DOHH2 (cell line): ENCODE results near the gene C20orf96.
"Not testable (repeated sequence)": the region's sequence is repeated elsewhere in the genome, so short reads cannot be mapped to it uniquely, and the experiment has no call there.

Experiments
- H3F3A ChIP-seq: fragments of 200-600 bp; sonication (generic), shearing (Covaris generic); 2 replicates; pipeline ENCODE4 v1.6.0; 2016; ENCODE audit warnings: antibody characterized with exemption, mild to moderate bottlenecking; ENCODE audit not compliant: control insufficient read depth, insufficient read depth
- H3K27ac ChIP-seq: fragments of 200-600 bp; sonication (generic); 2 replicates; pipeline ENCODE4 v1.5.1; 2014; ENCODE audit warnings: low read depth, mild to moderate bottlenecking, low read length, moderate library complexity
- H3K27me3 ChIP-seq: fragments of 200-600 bp; sonication (generic); 2 replicates; pipeline ENCODE4 v1.6.1; 2014; ENCODE audit warnings: mild to moderate bottlenecking, low read length, mixed read lengths; ENCODE audit not compliant: control insufficient read depth
- H3K36me3 ChIP-seq: fragments of 200-600 bp; sonication (generic); 2 replicates; pipeline ENCODE4 v1.6.1; 2014; ENCODE audit warnings: mild to moderate bottlenecking, low read length, moderate library complexity, mixed read lengths; ENCODE audit not compliant: control insufficient read depth
- H3K4me1 ChIP-seq: fragments of 200-600 bp; sonication (generic); 2 replicates; pipeline ENCODE4 v1.6.1; 2014; ENCODE audit warnings: mild to moderate bottlenecking, low read length, mixed read lengths; ENCODE audit not compliant: control insufficient read depth
- H3K4me2 ChIP-seq: fragments of 200-600 bp; sonication (generic); 2 replicates; pipeline ENCODE4 v1.6.0; 2014; ENCODE audit warnings: mild to moderate bottlenecking, low read length, moderate library complexity
- H3K4me3 ChIP-seq: fragments of 200-600 bp; sonication (generic); 2 replicates; pipeline ENCODE4 v1.5.1; 2014; ENCODE audit warnings: mild to moderate bottlenecking, low read length, mixed read lengths
- H3K79me2 ChIP-seq: fragments of 200-600 bp; sonication (generic); 2 replicates; pipeline ENCODE4 v1.6.1; 2014; ENCODE audit warnings: mild to moderate bottlenecking, low read length, mixed read lengths; ENCODE audit not compliant: control insufficient read depth
- H3K9me2 ChIP-seq: fragments of 200-600 bp; sonication (generic); replicated peaks from 2 replicates; pipeline ENCODE4 v1.6.1; 2014; ENCODE audit warnings: mild to moderate bottlenecking, low read length, mixed read lengths; ENCODE audit not compliant: control insufficient read depth
- H3K9me3 ChIP-seq: fragments of 200-600 bp; sonication (generic); 2 replicates; pipeline ENCODE4 v1.6.1; 2014; ENCODE audit warnings: antibody characterized with exemption, low read length, mixed read lengths; ENCODE audit not compliant: control insufficient read depth, insufficient read depth
- H4K20me1 ChIP-seq: fragments of 200-600 bp; sonication (generic); 2 replicates; pipeline ENCODE4 v1.6.0; 2014; ENCODE audit warnings: low read depth, mild to moderate bottlenecking, antibody characterized with exemption, low read length, moderate library complexity; ENCODE audit not compliant: control insufficient read depth, insufficient read depth
- EZH2phosphoT487 ChIP-seq: fragments of 200-600 bp; sonication (generic); IDR thresholded peaks from 2 replicates; pipeline ENCODE4 v1.6.1; 2017; ENCODE audit warnings: borderline replicate concordance, mild to moderate bottlenecking, antibody characterized with exemption, low read length, moderate library complexity, mixed read lengths
- TF ChIP-seq, protein P1 (sequence below): fragments of 200-600 bp; sonication (generic); IDR thresholded peaks from one replicate; pipeline ENCODE4 v1.5.1; 2014; ENCODE audit warnings: antibody characterized with exemption, mild to moderate bottlenecking, low read depth, low read length; ENCODE audit not compliant: poor library complexity, severe bottlenecking

C20orf96 gene, protein sequence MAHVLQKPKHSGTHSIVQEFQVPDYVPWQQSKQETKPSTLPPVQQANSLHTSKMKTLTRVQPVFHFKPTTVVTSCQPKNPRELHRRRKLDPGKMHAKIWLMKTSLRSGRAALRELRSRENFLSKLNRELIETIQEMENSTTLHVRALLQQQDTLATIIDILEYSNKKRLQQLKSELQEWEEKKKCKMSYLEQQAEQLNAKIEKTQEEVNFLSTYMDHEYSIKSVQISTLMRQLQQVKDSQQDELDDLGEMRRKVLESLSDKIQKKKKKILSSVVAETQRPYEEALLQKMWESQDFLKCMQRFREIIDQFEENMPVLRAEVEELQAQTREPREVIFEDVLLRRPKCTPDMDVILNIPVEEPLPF

DNA sequence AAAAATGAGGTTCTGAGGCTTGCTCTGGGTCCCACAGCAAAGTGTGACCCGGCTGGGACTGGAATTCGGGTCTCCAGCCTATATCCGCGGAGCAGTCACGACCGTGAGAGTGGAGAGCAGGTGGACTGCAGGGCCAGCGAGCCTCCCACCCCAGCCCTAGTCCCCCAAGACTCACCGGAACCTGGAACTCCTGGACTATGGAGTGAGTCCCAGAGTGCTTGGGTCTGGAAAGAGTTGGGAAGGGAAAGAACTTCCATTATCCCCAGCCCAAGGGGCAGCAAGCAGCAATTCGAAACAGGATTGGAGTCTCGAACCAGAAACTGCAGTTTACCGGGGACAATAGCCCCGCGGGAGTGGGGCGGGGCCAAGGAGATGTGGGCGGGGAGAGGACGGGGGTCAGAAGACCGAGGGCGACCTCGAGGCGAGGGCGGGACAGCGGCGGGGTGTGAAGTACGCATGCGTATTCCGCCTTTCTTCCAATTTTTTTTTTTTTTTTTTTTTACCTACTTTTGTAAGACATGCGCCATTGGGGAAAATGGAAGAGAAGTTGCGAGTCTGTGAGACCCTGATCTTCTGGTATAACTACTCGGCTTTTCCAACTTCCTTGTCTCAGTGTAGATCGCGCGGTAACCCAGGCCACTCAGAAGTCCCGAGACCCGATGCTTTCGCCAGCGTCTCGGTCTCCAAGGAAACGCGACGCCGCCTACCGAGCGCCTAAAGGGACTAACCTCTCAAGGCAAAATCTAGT lies at the start of gene C20orf96:
C20orf96 (minus strand) TSS at position 667 of the 748 bp plus-strand sequence; CDS start at position 527, 140 bp downstream.
- H3K4me3 ChIP-seq, result peak within 1 kb of the TSS; percentile 87
- no peaks in the 10 kb centered on the region for H3K9me3 ChIP-seq
- H4K20me1 ChIP-seq, result no peaks in the 10 kb centered on the region
- H3K36me3 ChIP-seq, result no peaks in the 10 kb centered on the region
- H3K9me2 ChIP-seq, result no peaks in the 10 kb centered on the region
- H3F3A ChIP-seq, result peaks cover 11% of the 10 kb centered on the region
- H3K27me3 ChIP-seq, result no peaks in the 10 kb centered on the region
- peaks cover 27% of the 10 kb centered on the region for H3K4me1 ChIP-seq
- no peak for TF ChIP-seq EZH2phosphoT487
- TF ChIP-seq, protein P1, sequence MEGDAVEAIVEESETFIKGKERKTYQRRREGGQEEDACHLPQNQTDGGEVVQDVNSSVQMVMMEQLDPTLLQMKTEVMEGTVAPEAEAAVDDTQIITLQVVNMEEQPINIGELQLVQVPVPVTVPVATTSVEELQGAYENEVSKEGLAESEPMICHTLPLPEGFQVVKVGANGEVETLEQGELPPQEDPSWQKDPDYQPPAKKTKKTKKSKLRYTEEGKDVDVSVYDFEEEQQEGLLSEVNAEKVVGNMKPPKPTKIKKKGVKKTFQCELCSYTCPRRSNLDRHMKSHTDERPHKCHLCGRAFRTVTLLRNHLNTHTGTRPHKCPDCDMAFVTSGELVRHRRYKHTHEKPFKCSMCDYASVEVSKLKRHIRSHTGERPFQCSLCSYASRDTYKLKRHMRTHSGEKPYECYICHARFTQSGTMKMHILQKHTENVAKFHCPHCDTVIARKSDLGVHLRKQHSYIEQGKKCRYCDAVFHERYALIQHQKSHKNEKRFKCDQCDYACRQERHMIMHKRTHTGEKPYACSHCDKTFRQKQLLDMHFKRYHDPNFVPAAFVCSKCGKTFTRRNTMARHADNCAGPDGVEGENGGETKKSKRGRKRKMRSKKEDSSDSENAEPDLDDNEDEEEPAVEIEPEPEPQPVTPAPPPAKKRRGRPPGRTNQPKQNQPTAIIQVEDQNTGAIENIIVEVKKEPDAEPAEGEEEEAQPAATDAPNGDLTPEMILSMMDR, result no peak
- H3K4me2 ChIP-seq, result peak within 1 kb of the TSS; percentile 82
- peaks cover 11% of the 10 kb centered on the region for H3K79me2 ChIP-seq
- H3K27ac ChIP-seq, result peak within 1 kb of the TSS; percentile 34

DNA sequence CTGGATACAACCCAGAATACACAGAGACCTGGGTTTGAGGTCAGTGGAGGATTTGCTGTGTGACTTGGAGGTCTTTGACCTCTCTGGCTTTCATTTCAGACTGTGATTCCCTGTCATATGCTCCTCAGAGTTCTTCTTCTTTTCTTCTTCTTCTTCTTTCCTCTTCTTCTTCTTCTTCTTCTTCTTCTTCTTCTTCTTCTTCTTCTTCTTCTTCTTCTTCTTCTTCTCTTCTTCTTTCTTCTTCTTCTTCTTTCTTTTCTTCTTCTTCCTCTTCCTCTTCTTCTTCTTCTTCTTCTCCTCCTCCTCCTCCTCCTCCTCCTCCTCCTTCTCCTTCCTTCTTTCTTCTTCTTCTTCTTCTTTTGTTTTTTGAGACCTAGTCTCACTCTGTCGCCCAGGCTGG lies 45.5 kb upstream of the C20orf96 start:
- H3K27me3 ChIP-seq, H3K79me2 ChIP-seq, H3K4me2 ChIP-seq, H3K27ac ChIP-seq, H3K36me3 ChIP-seq, H3K4me1 ChIP-seq, H4K20me1 ChIP-seq, H3K9me3 ChIP-seq, H3K4me3 ChIP-seq, H3F3A ChIP-seq, H3K9me2 ChIP-seq: not testable (repeated sequence)

DNA sequence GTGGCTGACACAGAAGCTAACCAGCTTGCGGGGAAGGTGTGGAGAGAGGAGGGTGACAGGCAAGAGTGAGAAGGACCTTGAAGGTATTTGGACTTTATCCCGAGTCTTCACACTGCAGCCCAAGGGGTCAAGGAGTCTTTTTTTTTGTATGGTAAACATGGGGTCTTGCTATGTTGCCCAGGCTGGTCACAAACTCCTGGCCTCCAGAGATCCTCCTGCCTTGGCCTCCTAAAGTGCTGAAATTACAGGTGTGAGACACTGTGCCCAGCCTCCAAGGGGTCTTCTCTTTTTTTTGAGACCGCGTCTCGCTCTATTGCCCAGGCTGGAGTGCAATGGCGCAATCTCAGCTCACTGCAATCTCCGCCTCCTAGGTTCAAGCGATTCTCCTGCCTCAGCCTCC lies 44.0 kb upstream of the C20orf96 start:
- Histone ChIP-seq H4K20me1 (peaks cover 12% of the 10 kb centered on the region; the same call in 1 of the 2 replicates), H3K9me3 (no peaks in the 10 kb centered on the region), H3K9me2 (no peaks in the 10 kb centered on the region), H3K27me3 (no peaks in the 10 kb centered on the region), H3K4me1 (peaks cover 13% of the 10 kb centered on the region), H3F3A (peaks cover 3% of the 10 kb centered on the region; the same call in 1 of the 2 replicates), H3K27ac (no peak overlapping the region), H3K79me2 (peaks cover 12% of the 10 kb centered on the region), H3K36me3 (peaks cover 15% of the 10 kb centered on the region), H3K4me3 (no peak overlapping the region), H3K4me2 (no peak overlapping the region)
- TF ChIP-seq EZH2phosphoT487, result no peak
- TF ChIP-seq, protein P1, result no peak
